Activated T-cell treated with anti-CD3 and anti-CD28 coated beads, Interleukin-2, amount 50 U/mL, for 24 hours (primary cell): ENCODE measurements around the gene HTT.

Experiments used
- DNase-seq: peaks from one replicate; pipeline ENCODE4 v3.0.0-alpha.2; 2020
- H3K27ac Mint-ChIP-seq: 2 replicates; pipeline ENCODE4 v1.8.0; 2020; ENCODE audit warnings: mild to moderate bottlenecking, mixed read lengths
- H3K27me3 Mint-ChIP-seq: 2 replicates; pipeline ENCODE4 v1.8.0; 2020; ENCODE audit warnings: mixed read lengths
- H3K36me3 Mint-ChIP-seq: 2 replicates; pipeline ENCODE4 v1.8.0; 2020; ENCODE audit warnings: low read depth, mixed read lengths
- H3K4me1 Mint-ChIP-seq: 2 replicates; pipeline ENCODE4 v1.8.0; 2020; ENCODE audit warnings: low read depth, mixed read lengths
- H3K4me3 Mint-ChIP-seq: 2 replicates; pipeline ENCODE4 v1.8.0; 2020; ENCODE audit warnings: mild to moderate bottlenecking, moderate library complexity, mixed read lengths
- H3K9me3 Mint-ChIP-seq: 2 replicates; pipeline ENCODE4 v1.8.0; 2020; ENCODE audit warnings: mixed read lengths

The HTT gene

DNA sequence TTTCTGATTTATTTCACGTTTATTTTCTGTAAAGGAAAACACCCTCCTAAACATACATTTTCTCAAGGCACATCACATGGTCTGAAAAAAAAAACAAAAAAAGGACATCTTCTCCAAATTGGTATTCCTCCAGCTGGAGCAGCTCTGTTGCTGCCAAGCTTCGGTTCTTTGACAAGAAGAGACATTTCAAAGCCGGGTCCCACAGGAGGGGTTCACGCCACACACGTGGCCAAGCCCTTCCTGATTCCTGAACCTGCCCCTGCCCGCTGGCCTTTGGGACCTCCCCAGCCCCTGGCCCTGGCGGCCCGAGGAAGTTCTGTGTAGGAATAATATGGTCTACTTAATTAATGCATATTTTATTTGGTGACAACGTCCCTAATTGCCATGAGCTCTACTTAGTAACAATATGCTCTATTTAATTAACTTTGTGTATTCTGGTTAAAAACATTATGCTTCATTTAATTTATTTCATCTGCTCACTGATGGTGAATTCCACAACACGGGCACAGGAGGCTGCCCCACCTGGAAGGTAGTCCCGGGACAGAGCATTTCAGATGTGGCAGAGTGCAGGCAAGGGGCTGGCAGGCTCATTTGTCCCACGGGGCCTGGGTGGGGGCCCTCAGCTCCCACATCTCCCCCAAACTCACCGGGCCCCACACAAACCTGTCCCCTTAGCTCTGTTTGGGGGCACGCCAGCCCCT is 212.9 kb downstream of the HTT start:
- Mint-ChIP-seq H3K9me3 (peaks cover 4% of the 10 kb centered on the region), H3K27me3 (peaks cover 26% of the 10 kb centered on the region), H3K36me3 (no peaks in the 10 kb centered on the region), H3K27ac (no peak overlapping the region), H3K4me1 (peaks cover 10% of the 10 kb centered on the region), H3K4me3 (no peak overlapping the region)
- peak; percentile 24 for DNase-seq

GRCh38 chr4:3287972-3288570 is 213.6 kb downstream of the HTT start:
- peak; percentile 18 for DNase-seq

GRCh38 chr4:3288571-3289094 is 214.2 kb downstream of the HTT start:
- DNase-seq: no peak
- H3K4me3 Mint-ChIP-seq: no peak overlapping the region
- H3K4me1 Mint-ChIP-seq: peaks cover 13% of the 10 kb centered on the region
- H3K27me3 Mint-ChIP-seq: peaks cover 28% of the 10 kb centered on the region
- no peaks in the 10 kb centered on the region for H3K36me3 Mint-ChIP-seq
- no peaks in the 10 kb centered on the region for H3K9me3 Mint-ChIP-seq
- H3K27ac Mint-ChIP-seq: no peak overlapping the region

More at GRCh38 chr4:3287972-3288570, 213.6 kb downstream of the HTT start:
- no peak overlapping the region for H3K27ac Mint-ChIP-seq
- H3K27me3 Mint-ChIP-seq: peaks cover 26% of the 10 kb centered on the region
- H3K9me3 Mint-ChIP-seq: no peaks in the 10 kb centered on the region
- peaks cover 10% of the 10 kb centered on the region for H3K4me1 Mint-ChIP-seq
- H3K4me3 Mint-ChIP-seq: no peak overlapping the region
- H3K36me3 Mint-ChIP-seq: no peaks in the 10 kb centered on the region

DNA sequence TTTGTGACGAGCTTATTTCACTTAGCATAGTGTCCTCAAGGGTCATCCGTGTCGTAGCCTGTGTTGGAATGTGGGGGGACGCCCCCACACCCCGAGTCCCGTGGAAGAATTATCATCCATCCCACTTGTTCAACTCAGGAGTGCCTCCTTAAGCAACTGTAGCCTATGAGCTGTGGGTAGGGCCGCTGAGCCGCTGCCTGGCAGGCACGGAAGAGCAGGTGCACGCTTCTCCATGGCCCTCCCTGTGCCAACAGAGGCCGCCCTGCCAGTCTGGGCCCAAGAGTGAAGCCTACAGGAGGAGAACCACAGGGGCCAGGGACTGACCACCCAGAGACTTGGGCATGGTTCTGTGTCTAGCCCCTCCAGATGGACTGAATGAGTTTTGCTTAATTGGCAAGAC is 216.0 kb downstream of the HTT start:
- no peak overlapping the region for H3K4me3 Mint-ChIP-seq
- no peaks in the 10 kb centered on the region for H3K9me3 Mint-ChIP-seq
- peaks cover 31% of the 10 kb centered on the region for H3K27me3 Mint-ChIP-seq
- H3K27ac Mint-ChIP-seq: no peak overlapping the region
- H3K4me1 Mint-ChIP-seq: peaks cover 15% of the 10 kb centered on the region
- peak; percentile 24 for DNase-seq
- H3K36me3 Mint-ChIP-seq: no peaks in the 10 kb centered on the region

DNA sequence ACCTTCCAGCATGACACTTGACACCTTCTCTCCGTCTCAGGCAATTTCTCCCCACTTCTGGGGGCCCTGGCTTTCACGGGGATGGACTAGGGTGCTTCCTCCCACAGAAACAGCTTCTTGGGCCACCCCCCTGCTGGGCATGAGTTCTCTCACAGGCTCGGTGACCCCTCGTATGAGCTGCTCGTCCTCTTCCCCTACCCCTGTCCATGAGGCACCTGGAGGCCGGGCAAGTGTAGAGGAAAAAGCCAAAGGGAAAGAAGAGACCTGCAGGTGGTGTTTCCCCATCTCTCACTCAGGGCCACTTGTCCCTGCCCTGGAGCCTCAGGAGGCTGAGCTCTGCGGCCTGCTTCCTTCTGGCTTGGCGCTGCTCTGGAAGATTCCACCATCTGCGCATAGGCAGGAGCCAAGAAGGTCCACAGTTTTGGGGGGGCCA is 216.4 kb downstream of the HTT start:
- no peaks in the 10 kb centered on the region for H3K36me3 Mint-ChIP-seq
- DNase-seq: peak; percentile 26
- H3K4me1 Mint-ChIP-seq: peaks cover 12% of the 10 kb centered on the region
- H3K9me3 Mint-ChIP-seq: no peaks in the 10 kb centered on the region
- H3K27me3 Mint-ChIP-seq: peaks cover 28% of the 10 kb centered on the region
- H3K27ac Mint-ChIP-seq: no peak overlapping the region
- no peak overlapping the region for H3K4me3 Mint-ChIP-seq

GRCh38 chr4:3291411-3291968 is 217.0 kb downstream of the HTT start:
- H3K9me3 Mint-ChIP-seq: no peaks in the 10 kb centered on the region
- H3K27me3 Mint-ChIP-seq: peaks cover 22% of the 10 kb centered on the region
- peaks cover 12% of the 10 kb centered on the region for H3K4me1 Mint-ChIP-seq
- no peak for DNase-seq
- peak overlapping the region; percentile 82 for H3K4me3 Mint-ChIP-seq
- peak overlapping the region; percentile 71 for H3K27ac Mint-ChIP-seq
- no peaks in the 10 kb centered on the region for H3K36me3 Mint-ChIP-seq

GRCh38 chr4:3291969-3292570 is 217.6 kb downstream of the HTT start:
- no peaks in the 10 kb centered on the region for H3K9me3 Mint-ChIP-seq
- H3K27ac Mint-ChIP-seq: peak overlapping the region; percentile 71
- peak; percentile 51 for DNase-seq
- H3K4me1 Mint-ChIP-seq: peaks cover 12% of the 10 kb centered on the region
- H3K36me3 Mint-ChIP-seq: no peaks in the 10 kb centered on the region
- H3K4me3 Mint-ChIP-seq: peak overlapping the region; percentile 82
- peaks cover 18% of the 10 kb centered on the region for H3K27me3 Mint-ChIP-seq

DNA sequence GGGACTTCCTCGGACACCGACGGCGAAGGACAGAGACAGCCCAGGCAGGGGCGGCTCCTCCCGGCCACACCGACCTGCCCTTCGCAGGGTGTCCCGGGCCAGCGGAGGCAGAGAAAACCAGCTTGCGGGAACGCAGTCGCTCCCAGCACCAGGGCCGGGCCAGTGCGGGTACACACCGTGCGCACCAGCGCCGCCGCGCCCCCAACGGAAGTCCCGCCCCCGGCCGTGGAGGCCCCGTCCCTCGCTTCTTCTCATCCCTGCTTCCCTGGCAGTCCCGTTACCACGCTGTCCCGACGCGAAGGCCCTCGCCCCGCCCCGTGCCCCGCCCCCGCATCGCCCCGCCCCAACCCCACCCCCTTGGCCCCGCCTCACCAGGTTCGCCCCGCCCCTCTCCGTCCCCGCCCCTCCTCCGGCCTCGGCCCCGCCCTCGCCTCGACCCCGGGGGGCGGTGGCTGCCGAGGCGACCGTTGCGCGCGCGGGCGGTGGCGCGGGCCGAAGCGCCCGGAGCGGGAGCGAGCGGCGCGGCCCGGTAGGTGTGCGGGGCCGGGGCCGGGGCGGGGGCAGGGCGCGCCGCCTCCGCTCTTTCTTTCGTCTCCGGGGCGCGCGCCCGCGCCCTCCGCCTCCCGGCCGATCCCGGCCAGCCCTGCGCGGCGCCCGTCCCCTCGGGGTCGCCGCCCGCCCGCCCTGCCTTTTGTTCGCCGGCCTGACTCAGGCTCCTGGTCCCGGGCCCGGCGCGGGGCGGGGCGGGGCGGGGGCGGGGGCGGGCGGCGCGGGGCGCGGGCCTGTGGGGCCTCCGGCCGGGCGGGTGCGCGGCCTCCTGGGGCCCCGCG is 218.3 kb downstream of the HTT start, which contains the start of gene RGS12:
RGS12 (plus strand) TSS at position 451 of the 830 bp plus-strand sequence. CDS start 23,150 bp downstream, outside the sequence.
- Mint-ChIP-seq H3K4me1 (peaks cover 12% of the 10 kb centered on the region), H3K36me3 (no peaks in the 10 kb centered on the region), H3K27me3 (peaks cover 15% of the 10 kb centered on the region), H3K9me3 (peaks cover 2% of the 10 kb centered on the region), H3K27ac (peak within 1 kb of the TSS; percentile 71), H3K4me3 (peak within 1 kb of the TSS; percentile 82)
- DNase-seq: peak; percentile 95
